Astrocyte (in vitro differentiated cells and primary cell): ENCODE data around the gene KRTAP19-2. TPM values are rescaled to one million over a fixed set of nuclear protein-coding genes. Genes with fewer than 3 reads are reported as not detected.

ENCODE experiments used
- DNase-seq: peaks from one replicate; pipeline ENCODE4 v3.0.0-alpha.2; 2010; ENCODE audit warnings: low read depth
- FAIRE-seq: peaks from 2 replicates; lab custom pipeline; 2011; peaks lifted over from hg19 to GRCh38; lab: Jason Lieb, UNC
- H2AFZ ChIP-seq: 2 replicates; pipeline ENCODE4 v1.6.0; 2012; ENCODE audit warnings: low read depth, low read length, inconsistent platforms
- H3K27ac ChIP-seq: 2 replicates; pipeline ENCODE4 v1.5.1; 2011; ENCODE audit warnings: low read depth, low read length, inconsistent platforms
- H3K27me3 ChIP-seq: 2 replicates; pipeline ENCODE4 v1.6.0; 2011; ENCODE audit warnings: low read length, inconsistent platforms; ENCODE audit not compliant: insufficient read depth
- H3K36me3 ChIP-seq: 2 replicates; pipeline ENCODE4 v1.5.1; 2011; ENCODE audit warnings: low read length, inconsistent platforms; ENCODE audit not compliant: insufficient read depth
- H3K4me1 ChIP-seq: 2 replicates; pipeline ENCODE4 v1.5.1; 2011; ENCODE audit warnings: low read length, inconsistent platforms; ENCODE audit not compliant: insufficient read depth
- H3K4me2 ChIP-seq: 2 replicates; pipeline ENCODE4 v1.6.0; 2012; ENCODE audit warnings: low read length, inconsistent platforms
- H3K4me3 ChIP-seq: 2 replicates; pipeline ENCODE4 v1.5.1; 2011; ENCODE audit warnings: low read depth, mild to moderate bottlenecking, low read length, inconsistent platforms; ENCODE audit not compliant: insufficient read depth
- H3K79me2 ChIP-seq: 2 replicates; pipeline ENCODE4 v1.6.0; 2012; ENCODE audit warnings: mild to moderate bottlenecking, low read length, inconsistent platforms; ENCODE audit not compliant: insufficient read depth
- H3K9ac ChIP-seq: 2 replicates; pipeline ENCODE4 v1.6.0; 2012; ENCODE audit warnings: mild to moderate bottlenecking, low read length, inconsistent platforms
- H3K9me3 ChIP-seq: 2 replicates; pipeline ENCODE4 v1.5.1; 2012; ENCODE audit warnings: low read depth, mild to moderate bottlenecking, low read length, inconsistent platforms; ENCODE audit not compliant: insufficient read depth
- H4K20me1 ChIP-seq: 2 replicates; pipeline ENCODE4 v1.6.0; 2012; ENCODE audit warnings: low read length, inconsistent platforms; ENCODE audit not compliant: insufficient read depth
- H3K27ac Mint-ChIP-seq: one replicate; pipeline ENCODE4 v1.8.0; 2021; ENCODE audit warnings: mild to moderate bottlenecking, mixed read lengths; ENCODE audit not compliant: unreplicated experiment
- H3K27me3 Mint-ChIP-seq: one replicate; pipeline ENCODE4 v1.8.0; 2021; ENCODE audit warnings: low read depth, mixed read lengths; ENCODE audit not compliant: unreplicated experiment
- H3K36me3 Mint-ChIP-seq: one replicate; pipeline ENCODE4 v1.8.0; 2021; ENCODE audit warnings: low read depth, mixed read lengths; ENCODE audit not compliant: unreplicated experiment
- H3K4me1 Mint-ChIP-seq: one replicate; pipeline ENCODE4 v1.8.0; 2021; ENCODE audit warnings: low read depth, mixed read lengths; ENCODE audit not compliant: unreplicated experiment
- H3K4me3 Mint-ChIP-seq: one replicate; pipeline ENCODE4 v1.8.0; 2021; ENCODE audit warnings: mild to moderate bottlenecking, moderate library complexity, mixed read lengths; ENCODE audit not compliant: unreplicated experiment
- H3K9me3 Mint-ChIP-seq: one replicate; pipeline ENCODE4 v1.8.0; 2021; ENCODE audit warnings: mild to moderate bottlenecking, mixed read lengths; ENCODE audit not compliant: unreplicated experiment
- EZH2 ChIP-seq: IDR thresholded peaks from 2 replicates; pipeline ENCODE4 v1.6.1; 2012; ENCODE audit warnings: mild to moderate bottlenecking, low read length, inconsistent platforms; ENCODE audit not compliant: insufficient read depth
- total RNA-seq: library from RNA; stranded (reverse); gene quantifications from 2 replicates; pipeline ENCODE4 v1.2.1, GENCODE V29; 2021
- TF ChIP-seq, protein P1 (sequence below): IDR thresholded peaks from 2 replicates; pipeline ENCODE4 v1.5.1; 2011; ENCODE audit warnings: low read depth, mild to moderate bottlenecking, inconsistent platforms, low read length, moderate library complexity; ENCODE audit not compliant: insufficient read depth

KRTAP19-2 gene
- total RNA-seq, 1 donor from 2014 or later = not detected

GRCh38 chr21:30479259-30479658 lies 8.0 kb downstream of the KRTAP19-2 start:
- no peak for FAIRE-seq
- H3K27me3 ChIP-seq = no peaks in the 10 kb centered on the region

DNA sequence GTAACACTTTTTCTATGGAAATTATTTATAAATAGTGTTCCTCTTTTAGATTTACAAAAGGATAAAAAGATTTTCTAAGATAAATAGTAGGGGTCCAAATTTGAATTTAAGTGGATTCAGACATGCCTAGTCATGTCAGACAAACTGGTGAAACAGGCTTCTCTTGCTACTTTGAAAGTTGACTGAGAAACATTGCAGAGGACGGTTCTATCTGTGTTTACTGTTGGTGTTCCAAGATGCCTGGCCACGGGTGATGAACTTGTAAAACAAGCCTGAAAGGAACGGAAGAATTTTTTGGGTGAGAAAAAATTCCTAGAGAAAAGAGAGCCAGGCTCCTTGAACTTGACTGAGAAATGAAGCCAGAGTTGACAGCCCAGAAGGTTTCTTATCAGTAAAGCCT lies 9.2 kb downstream of the KRTAP19-2 start:
- DNase-seq = no peak
- Histone ChIP-seq H3K4me1 (no peaks in the 10 kb centered on the region), H3K9ac (no peak overlapping the region), H3K4me3 (no peak overlapping the region), H3K27ac (no peak overlapping the region), H2AFZ (no peak overlapping the region), H3K9me3 (no peaks in the 10 kb centered on the region), H4K20me1 (no peaks in the 10 kb centered on the region), H3K79me2 (no peaks in the 10 kb centered on the region), H3K36me3 (no peaks in the 10 kb centered on the region), H3K27me3 (no peaks in the 10 kb centered on the region), H3K4me2 (no peak overlapping the region)
- no peak for TF ChIP-seq EZH2
- TF ChIP-seq, protein P1, sequence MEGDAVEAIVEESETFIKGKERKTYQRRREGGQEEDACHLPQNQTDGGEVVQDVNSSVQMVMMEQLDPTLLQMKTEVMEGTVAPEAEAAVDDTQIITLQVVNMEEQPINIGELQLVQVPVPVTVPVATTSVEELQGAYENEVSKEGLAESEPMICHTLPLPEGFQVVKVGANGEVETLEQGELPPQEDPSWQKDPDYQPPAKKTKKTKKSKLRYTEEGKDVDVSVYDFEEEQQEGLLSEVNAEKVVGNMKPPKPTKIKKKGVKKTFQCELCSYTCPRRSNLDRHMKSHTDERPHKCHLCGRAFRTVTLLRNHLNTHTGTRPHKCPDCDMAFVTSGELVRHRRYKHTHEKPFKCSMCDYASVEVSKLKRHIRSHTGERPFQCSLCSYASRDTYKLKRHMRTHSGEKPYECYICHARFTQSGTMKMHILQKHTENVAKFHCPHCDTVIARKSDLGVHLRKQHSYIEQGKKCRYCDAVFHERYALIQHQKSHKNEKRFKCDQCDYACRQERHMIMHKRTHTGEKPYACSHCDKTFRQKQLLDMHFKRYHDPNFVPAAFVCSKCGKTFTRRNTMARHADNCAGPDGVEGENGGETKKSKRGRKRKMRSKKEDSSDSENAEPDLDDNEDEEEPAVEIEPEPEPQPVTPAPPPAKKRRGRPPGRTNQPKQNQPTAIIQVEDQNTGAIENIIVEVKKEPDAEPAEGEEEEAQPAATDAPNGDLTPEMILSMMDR = no peak
- Mint-ChIP-seq H3K4me1 (peaks cover 1% of the 10 kb centered on the region), H3K9me3 (no peaks in the 10 kb centered on the region), H3K36me3 (no peaks in the 10 kb centered on the region), H3K27me3 (no peaks in the 10 kb centered on the region), H3K4me3 (no peak overlapping the region), H3K27ac (peak overlapping the region; percentile 50)
- FAIRE-seq = no peak

More at GRCh38 chr21:30479259-30479658, 8.0 kb downstream of the KRTAP19-2 start:
- no peak overlapping the region for H3K4me3 ChIP-seq
- H3K36me3 ChIP-seq = no peaks in the 10 kb centered on the region
- H4K20me1 ChIP-seq = no peaks in the 10 kb centered on the region
- H3K9me3 ChIP-seq = no peaks in the 10 kb centered on the region
- no peaks in the 10 kb centered on the region for H3K4me1 ChIP-seq
- no peak for TF ChIP-seq EZH2
- TF ChIP-seq, protein P1 = no peak
- H3K27ac ChIP-seq = no peak overlapping the region
- Mint-ChIP-seq H3K27ac (no peak overlapping the region), H3K4me3 (no peak overlapping the region), H3K4me1 (peaks cover 1% of the 10 kb centered on the region), H3K9me3 (no peaks in the 10 kb centered on the region), H3K36me3 (no peaks in the 10 kb centered on the region), H3K27me3 (no peaks in the 10 kb centered on the region)
- no peak overlapping the region for H2AFZ ChIP-seq
- no peak overlapping the region for H3K9ac ChIP-seq
- no peak overlapping the region for H3K4me2 ChIP-seq
- H3K79me2 ChIP-seq = no peaks in the 10 kb centered on the region
- no peak for DNase-seq

GRCh38 chr21:30468900-30469714 lies 18.1 kb downstream of the KRTAP19-2 start:
- no peaks in the 10 kb centered on the region for H3K36me3 Mint-ChIP-seq
- H3K4me2 ChIP-seq = no peak overlapping the region
- no peak overlapping the region for H3K4me3 ChIP-seq
- no peaks in the 10 kb centered on the region for H3K27me3 Mint-ChIP-seq
- H3K9ac ChIP-seq = no peak overlapping the region
- no peaks in the 10 kb centered on the region for H3K4me1 ChIP-seq
- H3K27me3 ChIP-seq = no peaks in the 10 kb centered on the region
- FAIRE-seq (no peak), DNase-seq (no peak)
- no peak overlapping the region for H3K27ac Mint-ChIP-seq
- H3K4me1 Mint-ChIP-seq = no peaks in the 10 kb centered on the region
- H4K20me1 ChIP-seq = no peaks in the 10 kb centered on the region
- no peaks in the 10 kb centered on the region for H3K36me3 ChIP-seq
- H2AFZ ChIP-seq = no peak overlapping the region
- no peak overlapping the region for H3K4me3 Mint-ChIP-seq
- no peak overlapping the region for H3K27ac ChIP-seq
- H3K9me3 ChIP-seq = no peaks in the 10 kb centered on the region
- no peak for TF ChIP-seq EZH2
- H3K79me2 ChIP-seq = no peaks in the 10 kb centered on the region
- peaks cover 2% of the 10 kb centered on the region for H3K9me3 Mint-ChIP-seq
